Transverse colon (tissue), 4 donors: ENCODE data around the gene PRIMPOL. TPM values are rescaled to one million over a fixed set of nuclear protein-coding genes. Genes with fewer than 3 reads are reported as not detected.
"Not testable (repeated sequence)": the region's sequence is repeated elsewhere in the genome, so short reads cannot be mapped to it uniquely, and the experiment has no call there.

Experiments used
- DNase-seq: peaks from one replicate; pipeline ENCODE4 v3.0.0-alpha.2; 2019
- H3K27ac ChIP-seq, 4 donors: fragments of 200-600 bp; sonication (generic); 2 replicates each; pipeline ENCODE4 v1.5.1; 2016 to 2018; ENCODE audit warnings: inconsistent platforms in 4 of 4
- H3K27me3 ChIP-seq: fragments of 200-600 bp; sonication (generic); 2 replicates; pipeline ENCODE4 v1.5.1; 2017; ENCODE audit warnings: inconsistent platforms
- H3K36me3 ChIP-seq, 4 donors: fragments of 200-600 bp; sonication (generic); 2 replicates each; pipeline ENCODE4 v1.5.1; 2017 to 2019; ENCODE audit warnings: inconsistent platforms in 4 of 4
- H3K4me1 ChIP-seq, 4 donors: fragments of 200-600 bp; sonication (generic); 2 replicates each; pipeline ENCODE4 v1.5.1; 2017 to 2020; ENCODE audit warnings: inconsistent platforms in 4 of 4
- H3K4me3 ChIP-seq, 4 donors: fragments of 200-600 bp; sonication (generic); 1 replicate in 1 of 4; 2 replicates in 3 of 4; pipeline versions ENCODE4 v1.5.1 to v1.6.1; 2017 to 2019; ENCODE audit warnings: inconsistent platforms in 4 of 4
- H3K9me3 ChIP-seq, 2 donors: fragments of 200-600 bp; sonication (generic); 2 replicates each; pipeline ENCODE4 v1.5.1; 2017 to 2019; ENCODE audit warnings: inconsistent platforms in 2 of 2
- EP300 ChIP-seq: sonication (generic); formaldehyde crosslinking; IDR thresholded peaks from one replicate; pipeline ENCODE4 v1.6.1; 2017; ENCODE audit warnings: antibody characterized with exemption, low read depth
- POLR2A ChIP-seq: fragments of 450-650 bp; IDR thresholded peaks from one replicate; pipeline ENCODE4 v1.6.1; 2016; ENCODE audit warnings: antibody characterized with exemption, mild to moderate bottlenecking, moderate library complexity
- POLR2AphosphoS5 ChIP-seq, 3 donors: sonication (generic); formaldehyde crosslinking; IDR thresholded peaks; one replicate each; pipeline ENCODE4 v1.6.1; 2016; ENCODE audit warnings: antibody characterized with exemption in 3 of 3
- WGBS, 2 donors: methylation state at CpG; one replicate each; pipeline ENCODE4 v1.1.5; 2018; ENCODE audit warnings: low coverage in 1 of 2; 5-methylcytosine and 5-hydroxymethylcytosine counted together
- in situ Hi-C, 4 donors: fragments of 200-750 bp; cut with MboI; loops; one replicate each; pipeline versions ENCODE4 v1.15.0 to v1.15.1; 2017; ENCODE audit warnings: low sequenced_read_pairs in 3 of 4, low pct_ligation_motif_present in 1 of 4, low pct_unique_long_range_greater_than_20kb in 1 of 4
- intact Hi-C: fragments of 100-400 bp; cut with DNase I; formaldehyde crosslinking; loops from one replicate; pipeline ENCODE4 v1.15.1; 2023; ENCODE audit warnings: low total_unique reads
- total RNA-seq, 4 donors: library from RNA; depleted of rRNA; stranded (reverse); fragments of >200 nt; gene quantifications; one replicate each; pipeline ENCODE4 v1.1.0, GENCODE V29; 2016
- TF ChIP-seq, protein P1 (sequence below), 5 experiments: fragments of 200-600 bp in 3 of 5; fragments of 450-650 bp in 2 of 5; sonication (generic) in 3 of 5; IDR thresholded peaks; 1 replicate in 2 of 5; 2 replicates in 3 of 5; pipeline ENCODE4 v1.5.1; 2016 to 2017; ENCODE audit warnings: antibody characterized with exemption in 5 of 5, inconsistent platforms in 3 of 5, mild to moderate bottlenecking in 2 of 5, moderate library complexity in 1 of 5

PRIMPOL gene
- total RNA-seq, 4 donors from 2014 or later, result 19.7 to 28.1 (median 24.6) TPM; not detected in 1

DNA sequence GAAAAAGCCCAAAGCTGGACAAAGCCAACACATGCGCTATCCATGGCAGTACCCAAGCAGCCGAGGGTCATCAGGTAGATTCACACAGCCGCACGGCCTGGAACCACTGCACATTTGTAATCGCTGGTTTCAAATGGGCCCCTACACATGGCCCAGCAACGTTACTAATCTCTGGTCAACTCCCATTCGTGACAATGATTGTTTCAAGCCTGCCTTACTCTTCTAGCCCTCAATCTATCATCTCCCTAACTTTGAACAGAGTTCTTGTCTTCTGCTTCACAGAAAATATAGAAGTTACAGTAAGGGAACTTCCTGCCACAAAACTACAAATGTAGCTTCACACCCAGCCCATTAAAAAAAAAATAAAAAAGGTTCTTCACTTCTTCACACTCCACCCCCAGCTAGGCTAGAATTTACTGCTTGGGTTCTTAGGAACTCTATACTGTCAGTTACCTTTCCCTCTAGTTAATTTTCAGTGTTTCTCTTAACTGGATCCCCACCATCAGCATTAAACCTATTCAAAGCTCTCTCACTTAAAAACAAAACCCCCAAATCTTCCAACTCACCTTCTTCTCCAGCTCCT lies 24.5 kb upstream of the PRIMPOL start:
- WGBS, 2 donors, result 94% methylated on average over 7 of the region's 7 CpGs; no CpG with 5 or more reads in 1 of the 2 donors

DNA sequence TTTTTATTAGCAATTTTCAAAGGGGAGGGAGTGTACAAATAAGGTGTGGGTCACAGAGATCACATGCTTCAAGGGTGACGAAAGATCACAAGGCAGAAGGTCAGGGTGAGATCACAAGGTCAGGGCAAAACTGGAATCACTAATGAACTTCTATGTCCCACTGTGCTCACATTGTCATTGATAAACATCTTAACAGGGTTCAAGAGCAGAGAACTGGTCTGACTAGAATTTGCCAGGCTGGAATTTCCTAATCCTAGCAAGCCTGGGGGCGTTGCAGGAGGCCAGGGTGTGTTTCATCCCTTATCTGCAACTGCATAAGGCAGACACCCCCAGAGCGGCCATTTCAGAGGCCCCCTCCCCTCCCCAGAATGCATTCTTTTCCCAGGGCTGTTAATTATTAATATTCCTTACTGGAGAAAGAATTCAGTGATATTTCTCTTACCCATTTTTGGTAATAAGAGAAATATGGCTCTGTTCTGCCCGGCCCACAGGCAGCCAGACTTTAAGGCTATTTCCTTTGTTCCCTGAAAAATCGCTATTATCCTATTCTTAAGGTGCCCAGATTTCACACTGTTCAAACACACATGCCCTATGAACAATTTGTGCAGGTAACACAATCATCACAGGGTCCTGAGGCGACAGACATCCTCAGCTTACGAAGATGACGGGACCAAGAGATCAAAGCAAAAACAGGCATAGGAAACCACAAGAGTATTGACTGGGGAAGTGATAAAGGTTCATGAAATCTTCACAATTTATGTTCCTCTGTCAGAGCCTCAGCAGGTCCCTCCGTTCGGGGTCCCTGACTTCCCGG lies 23.5 kb upstream of the PRIMPOL start:
- in situ Hi-C loops, result loop anchor here in 1 of 4 donors (25.0 kb wide), 1 partner anchor 364 kb away; no protein-coding TSS in a partner anchor
- 85 to 88% methylated on average over 11 of the region's 11 CpGs for WGBS, 2 donors
- H3K27ac ChIP-seq, H3K4me1 ChIP-seq, DNase-seq, H3K27me3 ChIP-seq, H3K4me3 ChIP-seq, intact Hi-C loops, H3K9me3 ChIP-seq: not testable (repeated sequence)
- H3K36me3 ChIP-seq, result peaks cover 0 to 31% (median 18%) of the 10 kb centered on the region in 4 donors

More for the DNA sequence above, 24.5 kb upstream of the PRIMPOL start:
- Histone ChIP-seq H3K27me3 (no peaks in the 10 kb centered on the region), H3K27ac (no peak overlapping the region), H3K36me3 (peaks cover 0 to 22% (median 13%) of the 10 kb centered on the region in 4 donors), H3K9me3 (no peaks in the 10 kb centered on the region), H3K4me1 (no peaks in the 10 kb centered on the region), H3K4me3 (no peak overlapping the region)
- intact Hi-C loops, result no loop called here
- no peak for DNase-seq
- no peak for TF ChIP-seq POLR2A
- TF ChIP-seq POLR2AphosphoS5 (IDR thresholded peaks at IDR 0.05), result no peak
- no peak for TF ChIP-seq EP300
- TF ChIP-seq, protein P1, sequence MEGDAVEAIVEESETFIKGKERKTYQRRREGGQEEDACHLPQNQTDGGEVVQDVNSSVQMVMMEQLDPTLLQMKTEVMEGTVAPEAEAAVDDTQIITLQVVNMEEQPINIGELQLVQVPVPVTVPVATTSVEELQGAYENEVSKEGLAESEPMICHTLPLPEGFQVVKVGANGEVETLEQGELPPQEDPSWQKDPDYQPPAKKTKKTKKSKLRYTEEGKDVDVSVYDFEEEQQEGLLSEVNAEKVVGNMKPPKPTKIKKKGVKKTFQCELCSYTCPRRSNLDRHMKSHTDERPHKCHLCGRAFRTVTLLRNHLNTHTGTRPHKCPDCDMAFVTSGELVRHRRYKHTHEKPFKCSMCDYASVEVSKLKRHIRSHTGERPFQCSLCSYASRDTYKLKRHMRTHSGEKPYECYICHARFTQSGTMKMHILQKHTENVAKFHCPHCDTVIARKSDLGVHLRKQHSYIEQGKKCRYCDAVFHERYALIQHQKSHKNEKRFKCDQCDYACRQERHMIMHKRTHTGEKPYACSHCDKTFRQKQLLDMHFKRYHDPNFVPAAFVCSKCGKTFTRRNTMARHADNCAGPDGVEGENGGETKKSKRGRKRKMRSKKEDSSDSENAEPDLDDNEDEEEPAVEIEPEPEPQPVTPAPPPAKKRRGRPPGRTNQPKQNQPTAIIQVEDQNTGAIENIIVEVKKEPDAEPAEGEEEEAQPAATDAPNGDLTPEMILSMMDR (IDR thresholded peaks at IDR 0.05), result no peak
- in situ Hi-C loops, result loop anchor here in 1 of 4 donors (25.0 kb wide), 1 partner anchor 363 kb away; no protein-coding TSS in a partner anchor

DNA sequence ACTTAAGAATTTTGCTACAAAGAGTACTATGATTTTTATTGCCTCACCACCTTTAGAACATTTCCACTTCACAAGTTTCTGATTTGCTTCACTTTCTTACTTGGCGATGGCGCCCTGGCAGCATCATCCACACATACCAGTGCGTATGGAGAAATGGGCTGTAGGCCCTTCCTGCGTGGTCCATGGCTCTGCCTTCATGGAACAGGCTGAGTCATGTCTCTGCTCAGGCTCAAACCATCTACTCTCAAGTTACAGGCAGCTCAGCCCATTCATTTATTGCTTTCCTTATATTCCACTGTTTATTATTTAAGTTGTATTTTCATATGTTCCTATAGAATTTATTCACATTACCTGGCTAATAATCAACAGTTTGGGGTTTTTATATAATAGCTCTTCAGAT lies 21.4 kb upstream of the PRIMPOL start:
- TF ChIP-seq, protein P1 (IDR thresholded peaks at IDR 0.05), result no peak
- no peak for TF ChIP-seq POLR2AphosphoS5 (IDR thresholded peaks at IDR 0.05)
- no peak for TF ChIP-seq POLR2A
- TF ChIP-seq EP300, result no peak
- H3K27ac ChIP-seq, result no peak overlapping the region
- no peaks in the 10 kb centered on the region for H3K4me1 ChIP-seq
- H3K36me3 ChIP-seq, result peaks cover 0 to 42% (median 20%) of the 10 kb centered on the region in 4 donors
- intact Hi-C loops (no loop called here), in situ Hi-C loops (loop anchor here in 1 of 4 donors (25.0 kb wide), 1 partner anchor 366 kb away; no protein-coding TSS in a partner anchor)
- no peaks in the 10 kb centered on the region for H3K9me3 ChIP-seq
- no peak for DNase-seq
- H3K4me3 ChIP-seq, result no peak overlapping the region
- 86 to 97% methylated on average over 4 of the region's 4 CpGs for WGBS, 2 donors
- no peaks in the 10 kb centered on the region for H3K27me3 ChIP-seq

DNA sequence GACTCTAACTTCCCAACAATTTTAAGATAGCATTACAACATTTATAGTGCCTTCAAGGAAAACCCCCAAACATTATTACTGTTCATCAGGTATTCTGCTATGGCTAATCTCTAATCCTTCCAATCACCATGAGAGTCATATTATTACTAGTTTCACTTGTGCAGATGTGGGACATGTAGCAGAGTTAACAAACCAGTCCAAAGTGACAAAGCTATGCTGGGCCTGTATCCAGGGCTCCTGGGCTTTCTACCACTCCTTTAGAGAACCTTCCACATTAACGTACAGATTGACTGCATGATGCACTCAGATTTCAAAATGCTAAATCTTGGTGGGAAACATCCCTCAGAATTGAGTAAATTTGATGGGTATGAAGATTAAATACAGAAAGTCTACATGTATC lies 16.7 kb upstream of the PRIMPOL start:
- WGBS, 2 donors, result 95 to 100% methylated on average over 1 of the region's 1 CpG
- peaks cover 0 to 13% (median 3%) of the 10 kb centered on the region in 4 donors for H3K4me1 ChIP-seq

More for the DNA sequence above, 16.7 kb upstream of the PRIMPOL start:
- in situ Hi-C loops (loop anchor here in 1 of 4 donors (25.0 kb wide), 1 partner anchor 371 kb away; no protein-coding TSS in a partner anchor), intact Hi-C loops (no loop called here)
- Histone ChIP-seq H3K4me3 (no peak overlapping the region), H3K36me3 (peaks cover 0 to 66% (median 27%) of the 10 kb centered on the region in 4 donors), H3K9me3 (no peaks in the 10 kb centered on the region), H3K27ac (no peak overlapping the region), H3K27me3 (no peaks in the 10 kb centered on the region)
- DNase-seq, result no peak
- no peak for TF ChIP-seq EP300
- TF ChIP-seq, protein P1 (IDR thresholded peaks at IDR 0.05), result no peak
- TF ChIP-seq POLR2A, result no peak
- no peak for TF ChIP-seq POLR2AphosphoS5 (IDR thresholded peaks at IDR 0.05)
